HepG2 (cell line): Measurements from ENCODE around the gene BCAS3. TPM values are rescaled to one million over a fixed set of nuclear protein-coding genes. Genes with fewer than 3 reads are reported as not detected.

Source experiments
- DPF2 ChIP-seq: sonication (generic); formaldehyde crosslinking; IDR thresholded peaks from 2 replicates; pipeline ENCODE4 v1.4.0; 2020; ENCODE audit warnings: mild to moderate bottlenecking, low read depth, missing genetic modification reagents, borderline replicate concordance
- FOXC1 ChIP-seq: sonication (generic); formaldehyde crosslinking; IDR thresholded peaks from 2 replicates; pipeline ENCODE4 v1.8.0; 2022; ENCODE audit warnings: mild to moderate bottlenecking, missing genetic modification reagents, borderline replicate concordance
- FOXO1 ChIP-seq: sonication (generic); formaldehyde crosslinking; IDR thresholded peaks from 2 replicates; pipeline ENCODE4 v1.4.0; 2020; ENCODE audit warnings: missing genetic modification reagents
- GABPA ChIP-seq, 2 experiments: IDR thresholded peaks; 2 replicates each; pipeline ENCODE4 v1.6.1; 2011 to 2016; ENCODE audit warnings: low read depth in 2 of 2, low read length in 1 of 2, missing biosample characterization in 1 of 2, missing genetic modification characterization in 1 of 2
- HNF1A ChIP-seq, 2 experiments: sonication (generic) in 1 of 2; formaldehyde crosslinking in 1 of 2; IDR thresholded peaks; 2 replicates each; pipeline versions ENCODE4 v1.4.0 to v1.6.1; 2016 to 2020; ENCODE audit warnings: borderline replicate concordance in 1 of 2, low read depth in 1 of 2, mild to moderate bottlenecking in 1 of 2, missing genetic modification reagents in 1 of 2
- MTA1 ChIP-seq: sonication (generic); formaldehyde crosslinking; IDR thresholded peaks from 2 replicates; pipeline ENCODE4 v1.4.0; 2020; ENCODE audit warnings: missing genetic modification reagents, mild to moderate bottlenecking, borderline replicate concordance
- NONO ChIP-seq, 2 experiments: fragments of 450-650 bp in 1 of 2; sonication (generic) in 1 of 2; formaldehyde crosslinking in 1 of 2; IDR thresholded peaks in 1 of 2; conservative IDR thresholded peaks in 1 of 2; 2 replicates each; pipeline versions ENCODE4 v1.6.1 to v1.8.0; 2017 to 2022; ENCODE audit warnings: mild to moderate bottlenecking in 1 of 2, missing genetic modification reagents in 1 of 2, moderate library complexity in 1 of 2
- SMARCE1 ChIP-seq: fragments of 450-650 bp; IDR thresholded peaks from 2 replicates; pipeline ENCODE4 v1.6.1; 2017; ENCODE audit warnings: borderline replicate concordance
- ZFY ChIP-seq: sonication (generic); formaldehyde crosslinking; IDR thresholded peaks from 2 replicates; pipeline ENCODE4 v1.4.0; 2020; ENCODE audit warnings: missing genetic modification reagents
- ZNF142 ChIP-seq: sonication (generic); formaldehyde crosslinking; IDR thresholded peaks from 2 replicates; pipeline ENCODE4 v1.4.0; 2020; ENCODE audit warnings: missing genetic modification reagents
- ZNF296 ChIP-seq: sonication (generic); formaldehyde crosslinking; conservative IDR thresholded peaks from 2 replicates; pipeline ENCODE4 v1.5.0; 2020; ENCODE audit warnings: mild to moderate bottlenecking, missing genetic modification reagents
- ZNF317 ChIP-seq: sonication (generic); formaldehyde crosslinking; IDR thresholded peaks from 2 replicates; pipeline ENCODE4 v1.5.0; 2020; ENCODE audit warnings: mild to moderate bottlenecking, missing genetic modification reagents
- ZNF761 ChIP-seq: sonication (generic); formaldehyde crosslinking; conservative IDR thresholded peaks from 2 replicates; pipeline ENCODE4 v1.4.0; 2020; ENCODE audit warnings: mild to moderate bottlenecking, missing genetic modification reagents
- ZNF777 ChIP-seq: sonication (generic); formaldehyde crosslinking; IDR thresholded peaks from 2 replicates; pipeline ENCODE4 v1.4.0; 2020; ENCODE audit warnings: missing genetic modification reagents
- polyA plus RNA-seq, 8 experiments: library from polyadenylated mRNA; depleted of rRNA in 3 of 8; stranded (reverse) in 7 of 8; unstranded in 1 of 8; fragments of >200 nt; fragmentation: Illumina TruSeq in 4 of 8; extraction: Trizol in 4 of 8; gene quantifications; 2 replicates each; pipeline versions ENCODE4 v1.2.1 to v1.2.3, GENCODE V29; 2011 to 2016; ENCODE audit warnings: low read depth in 4 of 8, missing spikeins in 1 of 8, mixed read lengths in 1 of 8; ENCODE audit not compliant: insufficient read depth in 1 of 8
- total RNA-seq, 5 experiments: library from RNA; depleted of rRNA; stranded (reverse); fragments of >200 nt; fragmentation: Illumina TruSeq; extraction: Trizol; gene quantifications; 2 replicates each; pipeline ENCODE4 v1.2.3, GENCODE V29; 2016; ENCODE audit warnings: low read depth in 1 of 5
- TF ChIP-seq, protein P1 (sequence below): IDR thresholded peaks from 2 replicates; pipeline ENCODE4 v1.6.1; 2016

BCAS3 gene
- total and polyA plus RNA-seq, 2 of the 13 experiments (the other 11 are each of a cell fraction or from before 2014, with no cell fraction given), result 10.7 to 11.2 TPM

- no peak for TF ChIP-seq DPF2 (CRISPR knock-in tag)
- 0 out of 2 replicates have a peak, but pooled peaks have one; percentile 15 for TF ChIP-seq ZNF317 (CRISPR knock-in tag)
- TF ChIP-seq, protein P1, sequence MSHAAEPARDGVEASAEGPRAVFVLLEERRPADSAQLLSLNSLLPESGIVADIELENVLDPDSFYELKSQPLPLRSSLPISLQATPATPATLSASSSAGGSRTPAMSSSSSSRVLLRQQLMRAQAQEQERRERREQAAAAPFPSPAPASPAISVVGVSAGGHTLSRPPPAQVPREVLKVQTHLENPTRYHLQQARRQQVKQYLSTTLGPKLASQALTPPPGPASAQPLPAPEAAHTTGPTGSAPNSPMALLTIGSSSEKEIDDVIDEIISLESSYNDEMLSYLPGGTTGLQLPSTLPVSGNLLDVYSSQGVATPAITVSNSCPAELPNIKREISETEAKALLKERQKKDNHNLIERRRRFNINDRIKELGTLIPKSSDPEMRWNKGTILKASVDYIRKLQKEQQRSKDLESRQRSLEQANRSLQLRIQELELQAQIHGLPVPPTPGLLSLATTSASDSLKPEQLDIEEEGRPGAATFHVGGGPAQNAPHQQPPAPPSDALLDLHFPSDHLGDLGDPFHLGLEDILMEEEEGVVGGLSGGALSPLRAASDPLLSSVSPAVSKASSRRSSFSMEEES, result no peak
- no peak for TF ChIP-seq MTA1
- no peak for TF ChIP-seq ZNF761
- TF ChIP-seq GABPA (IDR thresholded peaks at IDR 0.05; ENCODE audit: low read depth, low read length), result no peak
- no peak for TF ChIP-seq GABPA (CRISPR knock-in tag; IDR thresholded peaks at IDR 0.05; ENCODE audit: low read depth)
- TF ChIP-seq ZNF142 (CRISPR knock-in tag), result peak; percentile 12; the same call in 1 of the 2 replicates
- no peak; the same call in 1 of the 2 replicates for TF ChIP-seq ZNF777
- no peak for TF ChIP-seq SMARCE1
- TF ChIP-seq ZNF296 (CRISPR knock-in tag), result no peak
- no peak for TF ChIP-seq HNF1A (IDR thresholded peaks at IDR 0.05; ENCODE audit: low read depth)
- no peak for TF ChIP-seq HNF1A (CRISPR knock-in tag; IDR thresholded peaks at IDR 0.05; ENCODE audit: borderline replicate concordance)
- peak; percentile 5; the same call in 1 of the 2 replicates for TF ChIP-seq ZFY
- TF ChIP-seq FOXO1 (CRISPR knock-in tag), result no peak
- TF ChIP-seq FOXC1 (CRISPR knock-in tag), result no peak
- no peak for TF ChIP-seq NONO (IDR thresholded peaks at IDR 0.05)
- peak; percentile 29; the same call in 1 of the 2 replicates for TF ChIP-seq NONO (CRISPR knock-in tag; conservative IDR thresholded peaks at IDR 0.05)
Observed at GRCh38 chr17:61394630-61395408, 717.2 kb downstream of the BCAS3 start (continued).
